Neural crest cell (in vitro differentiated cells): ENCODE results near the gene ZNF526. TPM values are rescaled to one million over a fixed set of nuclear protein-coding genes. Genes with fewer than 3 reads are reported as not detected.
A peak's percentile ranks its signal among the peaks of the same experiment; 100 is the strongest.
"Not testable (repeated sequence)": the region's sequence is repeated elsewhere in the genome, so short reads cannot be mapped to it uniquely, and the experiment has no call there.

Source experiments
- DNase-seq: peaks from one replicate; pipeline ENCODE4 v3.0.0; 2021; ENCODE audit warnings: low read depth, mixed read lengths, low spot score
- H3K27ac Mint-ChIP-seq: one replicate; pipeline ENCODE4 v1.8.0; 2021; ENCODE audit warnings: mild to moderate bottlenecking, mixed read lengths; ENCODE audit not compliant: unreplicated experiment
- H3K27me3 Mint-ChIP-seq: 2 replicates; pipeline ENCODE4 v1.8.0; 2021; ENCODE audit warnings: low read depth, mild to moderate bottlenecking, mixed read lengths
- H3K36me3 Mint-ChIP-seq: 2 replicates; pipeline ENCODE4 v1.8.0; 2021; ENCODE audit warnings: low read depth, mild to moderate bottlenecking, mixed read lengths
- H3K4me1 Mint-ChIP-seq: 2 replicates; pipeline ENCODE4 v1.8.0; 2021; ENCODE audit warnings: mixed read lengths
- H3K4me3 Mint-ChIP-seq: one replicate; pipeline ENCODE4 v1.8.0; 2021; ENCODE audit warnings: mild to moderate bottlenecking, mixed read lengths
- H3K9me3 Mint-ChIP-seq: 2 replicates; pipeline ENCODE4 v1.8.0; 2021; ENCODE audit warnings: mixed read lengths
- total RNA-seq: library from RNA; stranded (reverse); gene quantifications from 2 replicates; pipeline ENCODE4 v1.2.1, GENCODE V29; 2021
- TF ChIP-seq, protein P1 (sequence below): fragments of 200-600 bp; sonication (generic); conservative IDR thresholded peaks from 2 replicates; pipeline ENCODE4 v1.5.0; 2021; ENCODE audit warnings: antibody characterized with exemption, mild to moderate bottlenecking

Gene ZNF526
- total RNA-seq, 1 donor from 2014 or later: 24.2 TPM

DNA sequence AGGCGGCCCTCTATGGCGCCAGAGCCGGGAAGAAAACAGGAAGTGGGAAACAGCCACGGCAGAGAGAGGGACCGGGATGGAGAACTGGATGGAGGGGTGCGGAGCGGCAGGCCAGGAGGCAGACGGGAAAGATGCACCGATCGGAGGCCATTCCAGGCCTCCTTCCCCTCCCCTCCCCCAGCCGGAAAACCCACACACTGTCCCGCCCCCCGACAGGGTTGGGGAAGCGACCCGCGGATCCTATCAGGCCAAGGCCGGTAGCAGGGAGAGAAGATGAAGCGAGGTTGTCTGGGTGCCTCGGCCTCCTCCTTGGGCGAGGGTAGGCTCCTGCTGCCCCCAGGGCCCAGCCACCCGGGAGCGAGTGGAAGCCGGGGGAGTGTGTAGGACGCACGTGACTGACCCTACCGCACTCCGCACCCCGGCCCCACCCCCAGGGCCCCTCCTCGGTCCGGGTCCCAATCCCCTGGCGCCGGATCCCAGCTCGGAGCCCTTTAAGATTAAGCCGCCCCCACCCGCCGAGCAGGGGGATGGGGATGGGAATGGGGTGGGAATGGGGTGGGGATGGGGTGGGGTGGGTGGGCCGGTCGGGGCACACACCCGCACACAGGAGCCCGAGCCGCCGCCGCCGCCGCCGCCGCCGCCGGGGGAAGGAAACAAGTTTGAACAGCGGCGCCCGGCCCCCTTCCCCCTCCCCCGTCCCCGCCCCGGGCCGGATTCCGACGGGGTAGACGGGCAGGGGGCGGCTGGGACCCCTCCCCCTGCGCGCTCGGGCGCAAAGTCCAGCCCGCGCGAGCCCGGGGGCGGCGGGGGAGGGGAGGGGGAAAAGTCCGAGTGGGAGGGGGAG is 33.4 kb downstream of the ZNF526 start:
- Mint-ChIP-seq H3K9me3 (no peaks in the 10 kb centered on the region), H3K36me3 (peaks cover 2% of the 10 kb centered on the region), H3K4me1 (peaks cover 35% of the 10 kb centered on the region), H3K27me3 (peaks cover 7% of the 10 kb centered on the region), H3K4me3 (peak overlapping the region; percentile 98), H3K27ac (peak overlapping the region; percentile 97)
- TF ChIP-seq, protein P1, sequence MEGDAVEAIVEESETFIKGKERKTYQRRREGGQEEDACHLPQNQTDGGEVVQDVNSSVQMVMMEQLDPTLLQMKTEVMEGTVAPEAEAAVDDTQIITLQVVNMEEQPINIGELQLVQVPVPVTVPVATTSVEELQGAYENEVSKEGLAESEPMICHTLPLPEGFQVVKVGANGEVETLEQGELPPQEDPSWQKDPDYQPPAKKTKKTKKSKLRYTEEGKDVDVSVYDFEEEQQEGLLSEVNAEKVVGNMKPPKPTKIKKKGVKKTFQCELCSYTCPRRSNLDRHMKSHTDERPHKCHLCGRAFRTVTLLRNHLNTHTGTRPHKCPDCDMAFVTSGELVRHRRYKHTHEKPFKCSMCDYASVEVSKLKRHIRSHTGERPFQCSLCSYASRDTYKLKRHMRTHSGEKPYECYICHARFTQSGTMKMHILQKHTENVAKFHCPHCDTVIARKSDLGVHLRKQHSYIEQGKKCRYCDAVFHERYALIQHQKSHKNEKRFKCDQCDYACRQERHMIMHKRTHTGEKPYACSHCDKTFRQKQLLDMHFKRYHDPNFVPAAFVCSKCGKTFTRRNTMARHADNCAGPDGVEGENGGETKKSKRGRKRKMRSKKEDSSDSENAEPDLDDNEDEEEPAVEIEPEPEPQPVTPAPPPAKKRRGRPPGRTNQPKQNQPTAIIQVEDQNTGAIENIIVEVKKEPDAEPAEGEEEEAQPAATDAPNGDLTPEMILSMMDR: no peak
- peak; percentile 65 for DNase-seq

DNA sequence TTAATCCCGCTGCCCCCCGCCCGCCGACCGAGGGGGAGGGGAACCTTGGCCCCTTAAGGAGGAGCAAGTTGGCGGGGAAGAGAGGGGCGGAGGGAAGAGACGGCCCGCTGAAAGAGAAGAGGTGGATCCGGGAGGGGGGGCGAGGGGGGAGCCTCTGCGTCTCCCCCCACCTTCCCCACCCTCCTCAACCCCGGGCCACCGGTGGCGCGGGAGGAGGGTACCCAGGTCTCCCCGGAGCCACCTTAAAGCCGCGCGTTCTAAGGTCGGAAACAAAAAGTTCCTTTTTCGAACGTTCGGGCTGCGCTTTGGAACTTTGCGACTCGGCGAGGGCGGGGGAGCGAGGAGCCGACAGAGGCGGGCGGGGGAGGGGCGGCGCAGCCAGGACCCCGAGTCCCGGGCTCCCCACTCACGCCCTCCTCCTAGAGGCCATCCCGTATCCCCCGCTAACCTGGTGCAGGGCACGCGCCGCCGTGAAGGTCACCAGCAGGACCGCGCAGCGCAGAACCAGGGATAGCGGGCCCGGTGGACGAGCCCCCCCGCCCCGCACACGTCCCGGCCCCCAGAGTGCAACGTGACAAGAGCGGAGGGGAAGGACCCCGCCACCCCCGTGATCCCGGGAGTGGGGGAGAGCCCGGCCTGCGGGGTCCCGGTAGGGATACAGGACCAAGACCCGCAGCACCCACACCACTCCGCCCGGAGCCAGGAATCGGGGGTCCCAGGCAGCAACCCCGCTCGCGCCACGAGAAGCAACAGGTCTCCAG is 34.2 kb downstream of the ZNF526 start:
- TF ChIP-seq, protein P1: no peak
- peak; percentile 67 for DNase-seq
- Mint-ChIP-seq H3K27me3 (peaks cover 7% of the 10 kb centered on the region), H3K9me3 (no peaks in the 10 kb centered on the region), H3K4me1 (peaks cover 35% of the 10 kb centered on the region), H3K4me3 (peak overlapping the region; percentile 88), H3K36me3 (peaks cover 2% of the 10 kb centered on the region), H3K27ac (no peak overlapping the region)

DNA sequence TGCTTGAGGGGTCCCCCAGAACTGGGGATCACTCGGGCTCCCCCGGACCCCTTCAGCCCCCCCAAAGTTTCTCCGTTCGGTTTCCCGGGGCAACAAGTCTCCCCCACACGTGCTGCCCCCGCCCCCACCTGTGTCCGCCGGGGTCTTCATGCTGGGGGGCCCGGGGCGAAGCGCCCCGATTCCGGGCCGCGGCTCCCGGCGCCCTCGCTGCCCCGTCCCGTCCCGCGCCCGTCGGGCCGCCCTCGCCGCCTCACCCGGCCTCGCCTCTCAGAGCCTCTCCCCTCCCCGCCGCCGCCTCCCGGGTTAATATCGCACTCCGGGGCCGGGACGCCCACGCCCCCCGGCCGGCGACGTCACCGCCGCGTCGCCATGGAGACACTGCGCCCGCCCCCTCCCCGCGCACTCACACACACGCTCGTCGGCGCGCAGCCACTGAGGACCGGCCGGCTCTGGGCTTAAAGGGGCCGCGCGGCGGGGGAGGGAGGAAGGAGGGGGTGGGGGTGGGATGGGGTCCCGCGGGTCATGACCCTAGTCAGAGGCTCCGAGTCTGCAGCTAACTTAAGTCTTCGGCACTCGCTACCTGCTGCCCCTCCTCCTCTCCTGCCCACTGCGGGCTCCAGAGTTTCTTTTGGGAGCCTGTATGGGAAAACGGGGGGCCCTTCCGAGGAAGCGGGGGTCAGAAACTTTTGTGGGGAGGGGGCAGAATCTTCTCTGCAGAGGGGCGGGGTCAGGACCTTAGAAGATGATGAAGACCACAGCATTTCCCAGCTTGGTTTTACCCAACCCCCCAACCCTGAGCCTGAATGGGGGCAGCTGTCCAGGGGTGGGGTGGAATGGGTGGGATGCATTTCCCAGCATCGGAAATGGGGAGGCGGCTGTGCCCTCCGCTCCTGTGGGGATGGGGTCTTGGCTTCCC is 35.0 kb downstream of the ZNF526 start, which contains the start of gene ERF:
Gene ERF, minus strand, starts transcription at position 279 of the 916 bp plus-strand sequence. Its CDS starts 129 bp downstream, at position 150.
- H3K9me3 Mint-ChIP-seq: no peaks in the 10 kb centered on the region
- peak; percentile 87 for DNase-seq
- peaks cover 7% of the 10 kb centered on the region for H3K27me3 Mint-ChIP-seq
- H3K4me3 Mint-ChIP-seq: peak within 1 kb of the TSS; percentile 88
- H3K27ac Mint-ChIP-seq: peak within 1 kb of the TSS; percentile 82
- H3K4me1 Mint-ChIP-seq: peaks cover 32% of the 10 kb centered on the region
- no peaks in the 10 kb centered on the region for H3K36me3 Mint-ChIP-seq
- TF ChIP-seq, protein P1: no peak

DNA sequence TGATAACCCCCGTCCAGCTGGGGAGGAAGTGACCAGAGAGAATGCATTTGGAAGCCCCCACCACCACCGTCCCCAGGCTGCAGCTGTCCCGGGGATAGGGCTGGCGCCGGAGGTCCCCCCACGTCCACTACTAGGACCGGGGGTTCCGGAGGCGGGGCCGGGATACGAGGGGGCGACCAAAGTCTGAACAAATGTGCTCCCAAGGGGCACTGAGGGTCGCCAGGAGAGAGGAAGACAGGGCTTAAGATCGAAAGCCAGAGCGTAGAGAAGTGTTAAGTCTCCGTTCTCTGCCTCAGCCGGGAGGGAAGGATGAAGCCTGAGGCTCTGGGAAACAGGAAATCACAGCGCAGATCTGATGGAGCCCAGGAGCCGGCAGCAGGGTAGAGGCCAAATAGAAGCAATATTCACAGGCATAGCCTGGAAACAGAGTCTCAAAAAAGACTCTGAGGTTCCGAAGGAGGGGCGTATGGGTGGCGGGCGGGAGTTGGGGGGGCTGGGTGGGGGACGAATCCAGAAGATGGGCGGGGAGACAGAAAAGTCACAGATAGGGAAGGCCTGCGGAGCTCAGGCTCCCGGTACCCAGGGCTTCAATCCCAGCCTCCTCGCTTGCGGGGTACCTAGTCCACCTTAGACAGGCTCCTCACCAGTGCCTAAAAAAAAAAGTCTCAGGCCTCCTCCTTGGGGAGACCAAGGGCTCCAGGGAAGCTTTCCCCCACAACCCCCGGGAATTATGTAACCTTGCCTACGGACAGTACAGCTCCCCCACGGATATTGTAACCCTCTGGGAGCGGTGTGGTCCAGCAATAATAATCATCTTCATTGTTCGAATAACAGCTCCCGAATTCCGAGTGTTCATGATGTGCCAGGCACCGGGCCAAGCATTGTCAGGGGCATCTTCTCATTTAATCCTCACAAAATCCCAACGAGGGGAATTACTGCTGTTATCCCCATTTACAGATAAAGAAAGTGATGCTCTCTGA is 35.9 kb downstream of the ZNF526 start:
- Mint-ChIP-seq H3K27me3 (peaks cover 7% of the 10 kb centered on the region), H3K4me1 (peaks cover 28% of the 10 kb centered on the region), H3K27ac (peak overlapping the region; percentile 82), H3K4me3 (peak overlapping the region; percentile 88), H3K36me3 (no peaks in the 10 kb centered on the region), H3K9me3 (no peaks in the 10 kb centered on the region)
- TF ChIP-seq, protein P1: no peak
- peak; percentile 49 for DNase-seq

DNA sequence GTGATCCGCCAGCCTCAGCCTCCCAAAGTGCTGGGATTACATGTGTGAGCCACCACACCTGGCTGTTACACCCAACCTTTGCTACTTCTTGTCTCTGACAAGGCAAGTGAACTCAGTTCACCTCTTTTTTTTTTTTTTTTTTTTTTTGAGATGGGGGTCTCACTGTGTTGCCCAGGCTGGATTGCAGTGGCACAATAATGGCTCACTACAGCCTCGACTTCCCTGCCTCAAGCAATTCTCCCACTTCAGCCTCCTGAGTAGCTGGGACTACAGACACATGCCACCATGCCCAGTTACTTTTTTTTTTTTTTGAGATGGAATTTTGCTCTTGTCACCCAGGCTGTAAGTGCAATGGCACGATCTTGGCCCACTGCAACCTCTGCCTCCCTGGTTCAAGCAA is 37.7 kb downstream of the ZNF526 start:
- Mint-ChIP-seq H3K4me1 (peaks cover 14% of the 10 kb centered on the region), H3K4me3 (peak overlapping the region; percentile 44)
- not testable (repeated sequence) for H3K27ac Mint-ChIP-seq, DNase-seq, H3K36me3 Mint-ChIP-seq, H3K27me3 Mint-ChIP-seq, H3K9me3 Mint-ChIP-seq
